T-helper 22 cell (primary cell): Measurements from ENCODE around the gene ZNF276.

Experiments used
- DNase-seq: peaks from one replicate; pipeline ENCODE4 v3.0.0-alpha.2; 2020; ENCODE audit warnings: low read depth

Gene ZNF276

GRCh38 chr16:89711601-89712273, 9.6 kb upstream of the ZNF276 start:
- DNase-seq = peak; percentile 45

- DNase-seq = no peak
Measured at GRCh38 chr16:89712274-89712781, 9.0 kb upstream of the ZNF276 start.

- no peak for DNase-seq
Measured at GRCh38 chr16:89716493-89716892, 4.8 kb upstream of the ZNF276 start.

GRCh38 chr16:89716916-89717687, 4.2 kb upstream of the ZNF276 start:
- no peak for DNase-seq

GRCh38 chr16:89717688-89718505, 3.4 kb upstream of the ZNF276 start:
- no peak for DNase-seq

- DNase-seq = no peak
Measured at GRCh38 chr16:89720551-89720812, 855 bp upstream of the ZNF276 start.

- DNase-seq = peak; percentile 91
Measured at GRCh38 chr16:89721546-89722391, 432 bp downstream of the ZNF276 start.

- DNase-seq = peak; percentile 67
Measured at GRCh38 chr16:89722392-89723278, 1.3 kb downstream of the ZNF276 start.

- peak; percentile 81 for DNase-seq
Measured at GRCh38 chr16:89723279-89724250, 2.2 kb downstream of the ZNF276 start.

- DNase-seq = no peak
Measured at GRCh38 chr16:89727406-89728120, 6.2 kb downstream of the ZNF276 start.

- no peak for DNase-seq
Measured at GRCh38 chr16:89729293-89729692, 8.0 kb downstream of the ZNF276 start.

GRCh38 chr16:89729863-89730593, 8.7 kb downstream of the ZNF276 start:
- no peak for DNase-seq

- no peak for DNase-seq
Measured at GRCh38 chr16:89730610-89731234, 9.4 kb downstream of the ZNF276 start.

GRCh38 chr16:89732142-89732917, 11.0 kb downstream of the ZNF276 start:
- no peak for DNase-seq

GRCh38 chr16:89732918-89733242, 11.5 kb downstream of the ZNF276 start:
- no peak for DNase-seq

- DNase-seq = no peak
Measured at GRCh38 chr16:89733322-89733721, 12.0 kb downstream of the ZNF276 start.

GRCh38 chr16:89733792-89734191, 12.5 kb downstream of the ZNF276 start:
- no peak for DNase-seq
